NCI-H2227 (cell line): ENCODE measurements around the gene ADAM11.

ENCODE experiments used
- DNase-seq: peaks from one replicate; lab custom pipeline; 2025; ENCODE audit not compliant: unreplicated experiment; lab: John Stamatoyannopoulos, UW

Gene ADAM11

GRCh38 chr17:44775136-44775837, 16.5 kb downstream of the ADAM11 start:
- DNase-seq = peak; percentile 99

- no peak for DNase-seq
Measured at GRCh38 chr17:44775838-44776621, 17.2 kb downstream of the ADAM11 start.

GRCh38 chr17:44776628-44777393, 18.0 kb downstream of the ADAM11 start:
- no peak for DNase-seq

- DNase-seq = no peak
Measured at GRCh38 chr17:44777394-44778348, 18.9 kb downstream of the ADAM11 start.

- no peak for DNase-seq
Measured at GRCh38 chr17:44778656-44779210, 19.9 kb downstream of the ADAM11 start.

GRCh38 chr17:44779211-44780025, 20.6 kb downstream of the ADAM11 start:
- peak; percentile 47 for DNase-seq

GRCh38 chr17:44780161-44780560, 21.4 kb downstream of the ADAM11 start:
- DNase-seq = no peak

GRCh38 chr17:44780845-44781480, 22.2 kb downstream of the ADAM11 start:
- DNase-seq = no peak

GRCh38 chr17:44781551-44782325, 22.9 kb downstream of the ADAM11 start:
- no peak for DNase-seq

- DNase-seq = no peak
Measured at GRCh38 chr17:44782326-44782850, 23.6 kb downstream of the ADAM11 start.

- DNase-seq = no peak
Measured at GRCh38 chr17:44785921-44786320, 27.1 kb downstream of the ADAM11 start.

- no peak for DNase-seq
Measured at GRCh38 chr17:44786551-44787081, 27.8 kb downstream of the ADAM11 start.

- DNase-seq = no peak
Measured at GRCh38 chr17:44787271-44787940, 28.6 kb downstream of the ADAM11 start.

- no peak for DNase-seq
Measured at GRCh38 chr17:44788139-44788538, 29.4 kb downstream of the ADAM11 start.

GRCh38 chr17:44792276-44792675, 33.5 kb downstream of the ADAM11 start:
- no peak for DNase-seq

- DNase-seq = peak; percentile 60
Measured at GRCh38 chr17:44793885-44794842, 35.4 kb downstream of the ADAM11 start.
